Measurements from ENCODE around the gene FBXL19.

Gene FBXL19

GRCh38 chr16:30902029-30902972 lies 21.1 kb upstream of the FBXL19 start:
- peak overlapping the region; percentile 55 for H3K4me3 ChIP-seq (ENCODE audit: low read depth, low read length)
- peak; percentile 58 for DNase-seq (ENCODE audit: low read depth)
- peak; percentile 55 for TF ChIP-seq CTCF (IDR thresholded peaks at IDR 0.05; ENCODE audit: insufficient read depth, low read depth, low read length, missing control alignments)

GRCh38 chr16:30903002-30903401 lies 20.4 kb upstream of the FBXL19 start:
- H3K4me3 ChIP-seq (ENCODE audit: low read depth, low read length), result no peak overlapping the region
- DNase-seq (ENCODE audit: low read depth), result no peak
- no peak for TF ChIP-seq CTCF (IDR thresholded peaks at IDR 0.05; ENCODE audit: insufficient read depth, low read depth, low read length, missing control alignments)

GRCh38 chr16:30903596-30903995 lies 19.8 kb upstream of the FBXL19 start:
- no peak overlapping the region for H3K4me3 ChIP-seq (ENCODE audit: low read depth, low read length)
- DNase-seq (ENCODE audit: low read depth), result no peak
- TF ChIP-seq CTCF (IDR thresholded peaks at IDR 0.05; ENCODE audit: insufficient read depth, low read depth, low read length, missing control alignments), result no peak

GRCh38 chr16:30904114-30904780 lies 19.1 kb upstream of the FBXL19 start:
- DNase-seq (ENCODE audit: low read depth), result no peak
- H3K4me3 ChIP-seq (ENCODE audit: low read depth, low read length), result no peak overlapping the region
- no peak for TF ChIP-seq CTCF (IDR thresholded peaks at IDR 0.05; ENCODE audit: insufficient read depth, low read depth, low read length, missing control alignments)

GRCh38 chr16:30907064-30907463 lies 16.3 kb upstream of the FBXL19 start:
- H3K4me3 ChIP-seq (ENCODE audit: low read depth, low read length), result no peak overlapping the region
- no peak for TF ChIP-seq CTCF (IDR thresholded peaks at IDR 0.05; ENCODE audit: insufficient read depth, low read depth, low read length, missing control alignments)
- no peak for DNase-seq (ENCODE audit: low read depth)

GRCh38 chr16:30910427-30911029 lies 12.8 kb upstream of the FBXL19 start:
- no peak overlapping the region for H3K4me3 ChIP-seq (ENCODE audit: low read depth, low read length)
- no peak for TF ChIP-seq CTCF (IDR thresholded peaks at IDR 0.05; ENCODE audit: insufficient read depth, low read depth, low read length, missing control alignments)
- DNase-seq (ENCODE audit: low read depth), result no peak

All from GM12865 (cell line).